ENCODE data around the gene NMUR2. TPM values are rescaled to one million over a fixed set of nuclear protein-coding genes. Genes with fewer than 3 reads are reported as not detected.

Gene NMUR2
- total and polyA plus RNA-seq, 3 donors from 2014 or later: 3.6 to 10.7 (median 5.0) TPM

- TF ChIP-seq POLR2A (IDR thresholded peaks at IDR 0.05): no peak
- no peak for TF ChIP-seq CTCF (IDR thresholded peaks at IDR 0.05)
- 75 to 82% methylated on average over 3 of the region's 3 CpGs for WGBS, 2 donors
- no peak overlapping the region for H3K27ac ChIP-seq
These were observed 37.5 kb downstream of the NMUR2 start for GRCh38 chr5:152367554-152367953.

DNA sequence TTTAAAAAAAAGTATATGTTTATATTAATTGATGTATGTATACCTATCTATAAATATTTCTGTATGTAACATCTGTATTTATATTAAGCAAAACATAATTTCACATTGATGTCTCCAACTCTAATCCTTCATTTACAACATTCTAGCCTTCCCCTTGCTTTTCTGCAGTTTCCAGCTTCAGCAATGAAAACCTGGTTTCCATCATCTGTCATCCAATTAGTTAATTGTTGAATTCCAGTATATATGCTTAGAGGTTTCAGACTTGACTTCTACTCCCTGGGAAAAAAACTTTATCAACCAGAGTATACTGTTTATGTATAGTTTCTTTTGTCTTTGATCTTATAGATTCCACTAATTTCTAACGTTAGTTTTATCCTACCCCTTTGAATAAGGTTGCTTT, 38.4 kb downstream of the NMUR2 start:
- H3K4me3 ChIP-seq: no peak overlapping the region
- DNase-seq: no peak
- H3K4me1 ChIP-seq: no peaks in the 10 kb centered on the region
- intact Hi-C loops (cut with DNase I; ENCODE audit: low total_unique reads): no loop called here
- no peaks in the 10 kb centered on the region for H3K9me3 ChIP-seq
- no peaks in the 10 kb centered on the region for H3K36me3 ChIP-seq (ENCODE audit: low read depth, missing control alignments)
- H3K27ac ChIP-seq: no peak overlapping the region
- H3K27me3 ChIP-seq: no peaks in the 10 kb centered on the region
- 44 to 47% methylated on average over 1 of the region's 1 CpG for WGBS, 2 donors
- TF ChIP-seq POLR2A (IDR thresholded peaks at IDR 0.05): no peak
- no peak for TF ChIP-seq CTCF (IDR thresholded peaks at IDR 0.05)

More at GRCh38 chr5:152367554-152367953, 37.5 kb downstream of the NMUR2 start:
- Histone ChIP-seq H3K4me3 (no peak overlapping the region), H3K4me1 (no peaks in the 10 kb centered on the region), H3K9me3 (no peaks in the 10 kb centered on the region), H3K27me3 (no peaks in the 10 kb centered on the region), H3K36me3 (ENCODE audit: low read depth, missing control alignments) (no peaks in the 10 kb centered on the region)
- intact Hi-C loops (cut with DNase I; ENCODE audit: low total_unique reads): no loop called here
- DNase-seq: no peak

- H3K36me3 ChIP-seq (ENCODE audit: low read depth, missing control alignments): no peaks in the 10 kb centered on the region
These were observed 40.2 kb downstream of the NMUR2 start for GRCh38 chr5:152364899-152365298.

GRCh38 chr5:152364172-152364571, 40.9 kb downstream of the NMUR2 start:
- TF ChIP-seq CTCF (IDR thresholded peaks at IDR 0.05) (no peak), POLR2A (IDR thresholded peaks at IDR 0.05) (no peak)

More at GRCh38 chr5:152364899-152365298, 40.2 kb downstream of the NMUR2 start:
- no peaks in the 10 kb centered on the region for H3K9me3 ChIP-seq
- H3K27me3 ChIP-seq: no peaks in the 10 kb centered on the region
- no peak overlapping the region for H3K27ac ChIP-seq
- no peak for DNase-seq
- H3K4me3 ChIP-seq: no peak overlapping the region
- no peak for TF ChIP-seq CTCF (IDR thresholded peaks at IDR 0.05)
- no peaks in the 10 kb centered on the region for H3K4me1 ChIP-seq
- intact Hi-C loops (cut with DNase I; ENCODE audit: low total_unique reads): no loop called here

GRCh38 chr5:152358861-152359568, 46.1 kb downstream of the NMUR2 start:
- DNase-seq: no peak
- Histone ChIP-seq H3K36me3 (ENCODE audit: low read depth, missing control alignments) (no peaks in the 10 kb centered on the region), H3K4me3 (no peak overlapping the region), H3K4me1 (no peaks in the 10 kb centered on the region), H3K9me3 (no peaks in the 10 kb centered on the region), H3K27me3 (no peaks in the 10 kb centered on the region), H3K27ac (no peak overlapping the region)
- intact Hi-C loops (cut with DNase I; ENCODE audit: low total_unique reads): no loop called here
- WGBS, 2 donors: 68 to 85% methylated on average over 9 of the region's 9 CpGs
- no peak for TF ChIP-seq CTCF (IDR thresholded peaks at IDR 0.05)
- no peak for TF ChIP-seq POLR2A (IDR thresholded peaks at IDR 0.05)

More at GRCh38 chr5:152364172-152364571, 40.9 kb downstream of the NMUR2 start:
- H3K4me3 ChIP-seq: no peak overlapping the region
- WGBS, 2 donors: 84 to 94% methylated on average over 4 of the region's 4 CpGs
- no peaks in the 10 kb centered on the region for H3K4me1 ChIP-seq
- no peak for DNase-seq
- H3K27ac ChIP-seq: no peak overlapping the region
- H3K36me3 ChIP-seq (ENCODE audit: low read depth, missing control alignments): no peaks in the 10 kb centered on the region
- intact Hi-C loops (cut with DNase I; ENCODE audit: low total_unique reads): no loop called here
- H3K9me3 ChIP-seq: no peaks in the 10 kb centered on the region
- H3K27me3 ChIP-seq: no peaks in the 10 kb centered on the region
